ENCODE data around the gene MARCKSL1. TPM values are rescaled to one million over a fixed set of nuclear protein-coding genes. Genes with fewer than 3 reads are reported as not detected.
"Not testable (repeated sequence)": the region's sequence is repeated elsewhere in the genome, so short reads cannot be mapped to it uniquely, and the experiment has no call there.

The MARCKSL1 gene
- total and polyA plus RNA-seq, 10 donors = 25.7 to 120 (median 65.3) TPM

- intact Hi-C loops (cut with DNase I; ENCODE audit: low total_unique reads) = no loop called here
- Histone ChIP-seq H3K27ac (peak overlapping the region in 2 of 8 donors; percentile 15 to 95), H3K36me3 (peaks cover 0 to 11% (median 0%) of the 10 kb centered on the region in 6 donors), H3K4me1 (peaks cover 16 to 69% (median 49%) of the 10 kb centered on the region in 6 donors), H3K27me3 (replicated peaks in 1 of 7) (peaks cover 0 to 6% (median 0%) of the 10 kb centered on the region in 7 donors), H3K4me3 (no peak overlapping the region), H3K9me3 (no peaks in the 10 kb centered on the region)
- no peak for TF ChIP-seq CTCF (IDR thresholded peaks at IDR 0.05 in 8 of 11, conservative IDR thresholded peaks at IDR 0.05 in 3 of 11)
- no peak for TF ChIP-seq POLR2A (IDR thresholded peaks at IDR 0.05)
- TF ChIP-seq POLR2AphosphoS5 (IDR thresholded peaks at IDR 0.05) = no peak
- DNase-seq = no peak
- WGBS, 5 donors = 91 to 100% (median 97%) methylated on average over 1 of the region's 1 CpG
Measured at GRCh38 chr1:32356478-32356877, 20.4 kb upstream of the MARCKSL1 start.

DNA sequence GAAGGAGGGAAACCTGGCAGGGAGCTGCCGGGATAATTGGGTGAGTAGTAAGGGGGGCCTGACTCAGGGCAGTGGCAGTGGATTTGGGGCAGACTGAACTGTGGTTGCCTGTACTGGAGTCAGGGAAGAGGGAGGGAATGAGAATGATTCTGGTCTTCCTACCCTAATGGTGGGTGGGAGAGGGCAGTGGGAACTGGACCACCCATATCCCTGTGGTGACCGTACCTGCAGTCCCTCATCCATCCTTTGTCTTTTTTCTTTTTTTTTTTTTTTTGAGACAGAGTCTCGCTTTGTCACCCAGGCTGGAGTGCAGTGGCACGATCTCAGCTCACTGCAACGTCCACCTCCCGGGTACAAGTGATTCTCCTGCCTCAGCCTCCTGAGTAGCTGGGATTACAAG, 19.7 kb upstream of the MARCKSL1 start:
- WGBS, 5 donors = 89 to 96% (median 93%) methylated on average over 6 of the region's 6 CpGs
- DNase-seq; H3K4me3 ChIP-seq; H3K27me3 ChIP-seq (replicated peaks in 1 of 7); H3K9me3 ChIP-seq; intact Hi-C loops (cut with DNase I; ENCODE audit: low total_unique reads); H3K36me3 ChIP-seq: not testable (repeated sequence)
- Histone ChIP-seq H3K4me1 (peaks cover 17 to 67% (median 49%) of the 10 kb centered on the region in 6 donors), H3K27ac (peak overlapping the region in 3 of 8 donors; percentile 91 to 96 (median 95))

GRCh38 chr1:32353886-32354570, 18.0 kb upstream of the MARCKSL1 start:
- Histone ChIP-seq H3K4me3 (no peak overlapping the region), H3K9me3 (no peaks in the 10 kb centered on the region), H3K27me3 (replicated peaks in 1 of 7) (no peaks in the 10 kb centered on the region), H3K36me3 (no peaks in the 10 kb centered on the region), H3K4me1 (peaks cover 33 to 67% (median 54%) of the 10 kb centered on the region in 6 donors), H3K27ac (peak overlapping the region in 7 of 8 donors; percentile 6 to 96 (median 94))
- intact Hi-C loops (cut with DNase I; ENCODE audit: low total_unique reads) = no loop called here
- 34 to 45% (median 42%) methylated on average over 2 of the region's 2 CpGs for WGBS, 5 donors
- DNase-seq = no peak
- TF ChIP-seq POLR2A (IDR thresholded peaks at IDR 0.05) (no peak), POLR2AphosphoS5 (IDR thresholded peaks at IDR 0.05) (peak in 1 of 3 donors; percentile 83), CTCF (IDR thresholded peaks at IDR 0.05 in 8 of 11, conservative IDR thresholded peaks at IDR 0.05 in 3 of 11) (no peak)

DNA sequence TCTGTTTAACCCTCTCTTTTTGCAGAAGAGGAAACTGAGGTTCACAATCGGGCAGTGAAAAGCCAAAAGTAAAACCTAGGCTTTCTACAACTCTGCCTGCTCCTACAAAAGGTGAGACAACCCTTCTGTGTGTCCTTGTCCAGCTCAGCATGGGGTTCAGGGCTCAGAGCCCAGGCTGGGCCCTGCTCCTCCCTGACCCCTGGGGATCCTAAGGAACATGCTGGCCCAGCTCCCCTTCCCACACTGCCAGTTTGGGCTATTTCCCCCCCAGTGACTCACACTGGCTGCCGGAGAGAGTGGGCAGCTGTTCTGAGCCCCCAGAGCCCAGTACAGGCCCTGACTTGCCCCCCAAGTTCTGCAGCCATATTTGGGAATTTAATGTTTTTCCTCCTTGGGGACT, 17.4 kb upstream of the MARCKSL1 start:
- WGBS, 5 donors = 40 to 85% (median 68%) methylated on average over 2 of the region's 2 CpGs
- H3K27me3 ChIP-seq (replicated peaks in 1 of 7) = no peaks in the 10 kb centered on the region
- H3K27ac ChIP-seq = peak overlapping the region; percentile 6 to 96 (median 94)
- peak overlapping the region in 1 of 8 donors; percentile 13 for H3K4me3 ChIP-seq
- no peaks in the 10 kb centered on the region for H3K36me3 ChIP-seq
- H3K9me3 ChIP-seq = no peaks in the 10 kb centered on the region
- TF ChIP-seq POLR2A (IDR thresholded peaks at IDR 0.05) = no peak
- no peak for TF ChIP-seq POLR2AphosphoS5 (IDR thresholded peaks at IDR 0.05)
- TF ChIP-seq CTCF (IDR thresholded peaks at IDR 0.05 in 8 of 11, conservative IDR thresholded peaks at IDR 0.05 in 3 of 11) = no peak
- intact Hi-C loops (cut with DNase I; ENCODE audit: low total_unique reads) = no loop called here
- H3K4me1 ChIP-seq = peaks cover 39 to 73% (median 60%) of the 10 kb centered on the region in 6 donors
- DNase-seq = no peak
